Body of pancreas (tissue), 4 donors: ENCODE results near the gene CD84. TPM values are rescaled to one million over a fixed set of nuclear protein-coding genes. Genes with fewer than 3 reads are reported as not detected.
"Not testable (repeated sequence)": the region's sequence is repeated elsewhere in the genome, so short reads cannot be mapped to it uniquely, and the experiment has no call there.

Source experiments
- ATAC-seq: fragments of 150-250 bp; one replicate; pipeline ENCODE4 v1.9.1; 2016
- DNase-seq, 4 donors: peaks; one replicate each; pipeline ENCODE4 v3.0.0-alpha.2; 2019
- H3K27ac ChIP-seq, 4 donors: fragments of 200-600 bp; sonication (generic); 1 replicate in 3 of 4; 2 replicates in 1 of 4; pipeline versions ENCODE4 v1.5.1 to v1.6.1; 2016 to 2019; ENCODE audit warnings: mild to moderate bottlenecking in 1 of 4, mixed read lengths in 1 of 4, moderate library complexity in 1 of 4
- H3K27me3 ChIP-seq, 2 donors: fragments of 200-600 bp; sonication (generic); one replicate each; pipeline ENCODE4 v1.6.0; 2016; ENCODE audit warnings: mild to moderate bottlenecking in 1 of 2
- H3K36me3 ChIP-seq, 2 donors: fragments of 200-600 bp; sonication (generic); replicated peaks in 1 of 2; 2 replicates each; pipeline ENCODE4 v1.5.1; 2016; ENCODE audit warnings: low read depth in 2 of 2; ENCODE audit not compliant: insufficient read depth in 1 of 2
- H3K4me1 ChIP-seq: fragments of 200-600 bp; sonication (generic); one replicate; pipeline ENCODE4 v1.6.0; 2016
- H3K4me3 ChIP-seq, 2 donors: fragments of 200-600 bp; sonication (generic); 1 replicate in 1 of 2; 2 replicates in 1 of 2; pipeline ENCODE4 v1.5.1; 2016 to 2019
- H3K9me3 ChIP-seq, 3 donors: fragments of 200-600 bp; sonication (generic); 1 replicate in 2 of 3; 2 replicates in 1 of 3; pipeline ENCODE4 v1.5.1; 2016
- CTCF ChIP-seq, 7 experiments: fragments of 450-650 bp in 4 of 7; fragments of 200-600 bp in 3 of 7; sonication (generic) in 3 of 7; IDR thresholded peaks; one replicate each; pipeline ENCODE4 v1.5.1; 2016 to 2019; ENCODE audit warnings: antibody characterized with exemption in 7 of 7
- POLR2A ChIP-seq, 3 donors: fragments of 450-650 bp; IDR thresholded peaks; one replicate each; pipeline ENCODE4 v1.6.1; 2016; ENCODE audit warnings: antibody characterized with exemption in 3 of 3, mild to moderate bottlenecking in 2 of 3
- WGBS, 2 donors: methylation state at CpG; one replicate each; pipeline ENCODE4 v1.1.5; 2017; 5-methylcytosine and 5-hydroxymethylcytosine counted together
- intact Hi-C: fragments of 100-400 bp; cut with DNase I; formaldehyde crosslinking; loops from one replicate; pipeline ENCODE4 v1.15.1; 2023
- total RNA-seq, 2 donors: library from RNA; depleted of rRNA; stranded (reverse); fragments of >200 nt; gene quantifications; one replicate each; pipeline ENCODE4 v1.1.0, GENCODE V29; 2016

The CD84 gene
- total RNA-seq, 2 donors from 2014 or later: 3.0 to 7.0 TPM

GRCh38 chr1:160519642-160520435 lies 59.5 kb downstream of the CD84 start:
- WGBS, 2 donors: 32 to 37% methylated on average over 5 of the region's 5 CpGs
- peak; percentile 78 for ATAC-seq
- H3K27me3 ChIP-seq: no peaks in the 10 kb centered on the region
- intact Hi-C loops: no loop called here
- H3K4me3 ChIP-seq: no peak overlapping the region
- no peak for TF ChIP-seq POLR2A (IDR thresholded peaks at IDR 0.05)
- peak in 4 of 7 experiments; percentile 19 to 27 (median 19) for TF ChIP-seq CTCF (IDR thresholded peaks at IDR 0.05)
- no peak for DNase-seq
- H3K9me3 ChIP-seq: no peaks in the 10 kb centered on the region
- H3K27ac ChIP-seq: peak overlapping the region in 2 of 4 donors; percentile 54
- H3K36me3 ChIP-seq: no peaks in the 10 kb centered on the region
- no peaks in the 10 kb centered on the region for H3K4me1 ChIP-seq

GRCh38 chr1:160517519-160517918 lies 61.8 kb downstream of the CD84 start:
- ATAC-seq: not testable (repeated sequence)

GRCh38 chr1:160515908-160516307 lies 63.4 kb downstream of the CD84 start:
- H3K4me1 ChIP-seq, H3K9me3 ChIP-seq, H3K4me3 ChIP-seq, H3K36me3 ChIP-seq, intact Hi-C loops, ATAC-seq, H3K27ac ChIP-seq, DNase-seq, H3K27me3 ChIP-seq: not testable (repeated sequence)
- WGBS, 2 donors: 76 to 92% methylated on average over 1 of the region's 1 CpG

More at GRCh38 chr1:160517519-160517918, 61.8 kb downstream of the CD84 start:
- H3K27me3 ChIP-seq, H3K27ac ChIP-seq, H3K36me3 ChIP-seq, DNase-seq, intact Hi-C loops, H3K4me1 ChIP-seq, H3K4me3 ChIP-seq, H3K9me3 ChIP-seq: not testable (repeated sequence)
- 43 to 48% methylated on average over 2 of the region's 2 CpGs for WGBS, 2 donors

GRCh38 chr1:160504651-160505050 lies 74.6 kb downstream of the CD84 start:
- no peaks in the 10 kb centered on the region for H3K9me3 ChIP-seq
- ATAC-seq (no peak), DNase-seq (no peak)
- H3K27me3 ChIP-seq: no peaks in the 10 kb centered on the region
- intact Hi-C loops: no loop called here
- 87 to 92% methylated on average over 2 of the region's 2 CpGs for WGBS, 2 donors
- no peak overlapping the region for H3K27ac ChIP-seq
- no peak overlapping the region for H3K4me3 ChIP-seq
- no peak for TF ChIP-seq CTCF (IDR thresholded peaks at IDR 0.05)
- TF ChIP-seq POLR2A (IDR thresholded peaks at IDR 0.05): no peak
- H3K4me1 ChIP-seq: no peaks in the 10 kb centered on the region
- no peaks in the 10 kb centered on the region for H3K36me3 ChIP-seq

- intact Hi-C loops: no loop called here
- DNase-seq: no peak
- H3K27ac ChIP-seq: no peak overlapping the region
- no peaks in the 10 kb centered on the region for H3K9me3 ChIP-seq
- no peak overlapping the region for H3K4me3 ChIP-seq
- no peaks in the 10 kb centered on the region for H3K36me3 ChIP-seq
- TF ChIP-seq POLR2A (IDR thresholded peaks at IDR 0.05): no peak
- no peak for TF ChIP-seq CTCF (IDR thresholded peaks at IDR 0.05)
- no peak for ATAC-seq
- no peaks in the 10 kb centered on the region for H3K27me3 ChIP-seq
- 83 to 84% methylated on average over 6 of the region's 6 CpGs for WGBS, 2 donors
- no peaks in the 10 kb centered on the region for H3K4me1 ChIP-seq
Measured at GRCh38 chr1:160503087-160503486, 76.2 kb downstream of the CD84 start.
